GM21717 (cell line): Measurements from ENCODE around the gene TMEM219.

ENCODE experiments used
- ATAC-seq: cut with Tn5 transposase; IDR thresholded peaks from one replicate; pipeline ENCODE4 v1.9.1; 2021; ENCODE audit warnings: mild to moderate bottlenecking, moderate library complexity; ENCODE audit not compliant: unreplicated experiment

The TMEM219 gene

DNA sequence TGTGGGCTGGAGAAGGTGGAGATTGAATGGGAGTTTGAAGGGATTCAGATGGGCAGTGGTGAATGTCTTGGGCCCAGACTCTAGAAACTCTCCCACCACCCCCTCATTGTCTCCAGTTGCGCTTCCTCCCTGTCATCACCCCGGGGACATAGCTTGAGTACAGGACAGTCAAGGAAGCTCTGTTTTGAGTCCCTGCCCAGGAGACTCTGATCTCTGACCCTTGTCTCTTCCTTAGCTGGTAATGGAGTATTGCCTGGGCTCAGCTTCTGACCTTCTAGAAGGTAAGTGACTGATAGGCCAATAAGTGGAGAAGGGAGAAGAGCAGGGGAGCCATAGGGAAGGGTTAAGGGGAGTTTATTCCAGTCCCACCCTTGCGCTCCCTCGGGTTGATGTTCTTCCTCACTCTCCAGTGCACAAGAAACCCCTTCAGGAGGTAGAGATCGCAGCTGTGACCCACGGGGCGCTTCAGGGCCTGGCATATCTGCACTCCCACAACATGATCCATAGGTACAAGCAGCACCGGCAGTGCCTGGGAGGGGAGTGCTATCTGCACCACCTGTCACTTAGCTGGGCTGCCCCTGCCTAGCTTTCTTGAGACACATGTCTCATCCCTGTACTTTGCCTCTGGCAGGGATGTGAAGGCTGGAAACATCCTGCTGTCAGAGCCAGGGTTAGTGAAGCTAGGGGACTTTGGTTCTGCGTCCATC is 16.8 kb downstream of the TMEM219 start:
- ATAC-seq, result no peak

DNA sequence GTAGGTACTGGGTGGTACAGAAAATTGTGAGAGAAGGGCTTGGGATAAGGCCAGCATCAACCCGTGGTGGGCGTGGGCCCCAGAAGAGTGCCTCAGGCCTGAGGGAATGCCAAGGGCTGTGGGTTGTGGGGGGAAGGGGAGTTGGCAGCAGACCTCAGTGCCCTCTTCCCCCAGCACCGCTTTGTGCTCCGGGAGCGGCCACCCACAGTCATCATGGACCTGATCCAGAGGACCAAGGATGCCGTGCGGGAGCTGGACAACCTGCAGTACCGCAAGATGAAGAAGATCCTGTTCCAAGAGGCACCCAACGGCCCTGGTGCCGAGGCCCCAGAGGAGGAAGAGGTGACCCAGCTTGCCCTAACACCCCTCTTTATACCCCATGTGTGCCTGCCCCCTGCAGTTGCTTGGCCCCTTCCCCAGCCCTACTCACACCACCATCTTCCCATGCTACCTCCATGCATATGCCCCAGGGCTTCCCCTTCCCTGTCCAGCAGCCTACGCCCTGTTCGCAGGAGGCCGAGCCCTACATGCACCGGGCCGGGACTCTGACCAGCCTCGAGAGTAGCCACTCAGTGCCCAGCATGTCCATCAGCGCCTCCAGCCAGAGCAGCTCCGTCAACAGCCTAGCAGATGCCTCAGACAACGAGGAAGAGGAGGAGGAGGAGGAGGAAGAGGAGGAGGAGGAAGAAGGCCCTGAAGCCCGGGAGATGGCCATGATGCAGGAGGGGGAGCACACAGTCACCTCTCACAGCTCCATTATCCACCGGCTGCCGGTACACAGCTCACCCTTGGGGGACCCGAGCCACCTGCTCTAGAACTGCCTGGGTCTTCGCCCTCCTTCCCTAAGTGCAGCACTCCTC is 20.9 kb downstream of the TMEM219 start:
- no peak for ATAC-seq

DNA sequence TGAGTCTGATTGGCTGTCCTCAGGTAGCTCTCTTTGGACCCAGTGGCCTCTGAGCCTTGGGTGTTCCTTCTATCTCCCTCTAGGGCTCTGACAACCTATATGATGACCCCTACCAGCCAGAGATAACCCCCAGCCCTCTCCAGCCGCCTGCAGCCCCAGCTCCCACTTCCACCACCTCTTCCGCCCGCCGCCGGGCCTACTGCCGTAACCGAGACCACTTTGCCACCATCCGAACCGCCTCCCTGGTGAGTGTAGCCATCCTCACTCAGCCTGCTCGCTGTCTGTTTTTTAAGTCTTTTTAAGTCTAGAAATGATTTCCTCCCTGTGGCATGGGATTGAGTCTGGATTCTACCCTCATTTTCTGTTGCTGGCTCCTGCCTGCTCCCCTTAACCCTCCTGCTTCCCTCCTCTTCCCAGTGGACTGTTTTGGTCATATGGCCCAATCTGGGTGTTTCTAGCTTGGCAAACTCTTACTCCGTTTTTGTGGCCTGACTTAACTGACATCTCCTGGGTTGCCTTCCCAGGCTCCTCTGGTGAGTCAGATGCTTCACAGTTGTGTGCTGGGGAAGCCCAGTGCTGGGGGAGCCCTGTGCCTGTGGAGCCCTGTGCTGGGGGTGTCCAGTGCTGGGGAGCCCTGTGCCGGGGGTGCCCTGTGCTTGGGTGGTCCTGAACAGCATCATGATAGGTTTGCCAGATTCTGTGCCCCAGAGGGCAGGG is 21.7 kb downstream of the TMEM219 start:
- no peak for ATAC-seq

DNA sequence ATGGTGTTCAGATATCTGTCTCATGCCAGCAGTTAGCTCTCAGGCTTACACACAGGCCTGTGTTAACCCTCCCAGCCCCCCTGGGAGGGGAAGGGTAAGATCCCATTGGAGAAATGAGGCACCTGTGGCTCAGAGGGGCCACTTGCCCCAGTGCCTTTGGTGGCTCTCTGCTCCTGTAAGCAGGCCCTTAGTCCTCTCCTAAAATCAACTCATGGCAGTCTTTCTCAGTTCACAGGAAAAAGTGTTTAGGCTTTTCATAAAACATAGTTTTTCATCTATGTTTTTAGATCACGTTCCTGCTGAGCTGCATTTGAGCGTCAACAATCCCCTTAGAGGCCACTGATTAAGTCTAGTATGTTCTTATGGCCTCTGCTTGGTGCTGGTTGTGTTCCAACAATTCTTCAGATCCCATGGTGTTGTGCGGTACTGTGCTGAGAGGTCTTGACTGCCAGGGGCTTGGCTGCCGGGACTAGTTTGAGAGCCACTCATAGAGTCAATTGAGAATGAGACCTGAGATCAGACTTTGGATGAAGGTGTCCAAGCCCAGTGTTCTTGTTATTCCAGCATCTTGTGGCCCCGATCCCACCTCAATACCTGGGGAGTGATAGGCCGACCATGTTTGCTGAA is 22.4 kb downstream of the TMEM219 start:
- no peak for ATAC-seq

DNA sequence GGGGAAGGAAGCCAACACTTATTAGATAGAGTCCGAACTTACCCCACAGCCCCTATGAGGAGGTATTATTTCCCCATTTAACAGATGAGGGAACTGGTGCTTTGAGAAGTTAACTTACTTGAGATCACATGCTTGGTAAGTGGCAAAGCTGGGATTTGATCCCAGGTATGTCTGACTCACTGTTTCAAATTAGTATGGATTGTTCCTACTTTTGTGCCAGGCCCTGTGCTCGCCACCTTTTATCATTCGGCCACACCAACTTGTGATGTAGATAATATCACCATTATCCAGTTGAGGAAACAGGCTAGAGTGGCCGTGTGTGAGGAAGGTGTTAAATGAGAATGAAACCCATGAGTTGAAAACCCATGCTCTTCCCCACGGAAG is 22.9 kb downstream of the TMEM219 start:
- no peak for ATAC-seq

GRCh38 chr16:29985271-29985811 is 23.5 kb downstream of the TMEM219 start:
- ATAC-seq, result no peak

- ATAC-seq, result no peak
These were observed 24.4 kb downstream of the TMEM219 start for GRCh38 chr16:29986231-29986630.

DNA sequence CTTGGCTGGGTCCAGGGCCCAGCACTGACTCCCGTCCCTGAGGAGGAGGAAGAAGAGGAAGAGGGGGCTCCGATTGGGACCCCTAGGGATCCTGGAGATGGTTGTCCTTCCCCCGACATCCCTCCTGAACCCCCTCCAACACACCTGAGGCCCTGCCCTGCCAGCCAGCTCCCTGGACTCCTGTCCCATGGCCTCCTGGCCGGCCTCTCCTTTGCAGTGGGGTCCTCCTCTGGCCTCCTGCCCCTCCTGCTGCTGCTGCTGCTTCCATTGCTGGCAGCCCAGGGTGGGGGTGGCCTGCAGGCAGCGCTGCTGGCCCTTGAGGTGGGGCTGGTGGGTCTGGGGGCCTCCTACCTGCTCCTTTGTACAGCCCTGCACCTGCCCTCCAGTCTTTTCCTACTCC is 25.1 kb downstream of the TMEM219 start:
- ATAC-seq, result no peak

- no peak for ATAC-seq
These were observed 25.6 kb downstream of the TMEM219 start for GRCh38 chr16:29987371-29988085.

GRCh38 chr16:29988346-29989075 is 26.6 kb downstream of the TMEM219 start:
- no peak for ATAC-seq

DNA sequence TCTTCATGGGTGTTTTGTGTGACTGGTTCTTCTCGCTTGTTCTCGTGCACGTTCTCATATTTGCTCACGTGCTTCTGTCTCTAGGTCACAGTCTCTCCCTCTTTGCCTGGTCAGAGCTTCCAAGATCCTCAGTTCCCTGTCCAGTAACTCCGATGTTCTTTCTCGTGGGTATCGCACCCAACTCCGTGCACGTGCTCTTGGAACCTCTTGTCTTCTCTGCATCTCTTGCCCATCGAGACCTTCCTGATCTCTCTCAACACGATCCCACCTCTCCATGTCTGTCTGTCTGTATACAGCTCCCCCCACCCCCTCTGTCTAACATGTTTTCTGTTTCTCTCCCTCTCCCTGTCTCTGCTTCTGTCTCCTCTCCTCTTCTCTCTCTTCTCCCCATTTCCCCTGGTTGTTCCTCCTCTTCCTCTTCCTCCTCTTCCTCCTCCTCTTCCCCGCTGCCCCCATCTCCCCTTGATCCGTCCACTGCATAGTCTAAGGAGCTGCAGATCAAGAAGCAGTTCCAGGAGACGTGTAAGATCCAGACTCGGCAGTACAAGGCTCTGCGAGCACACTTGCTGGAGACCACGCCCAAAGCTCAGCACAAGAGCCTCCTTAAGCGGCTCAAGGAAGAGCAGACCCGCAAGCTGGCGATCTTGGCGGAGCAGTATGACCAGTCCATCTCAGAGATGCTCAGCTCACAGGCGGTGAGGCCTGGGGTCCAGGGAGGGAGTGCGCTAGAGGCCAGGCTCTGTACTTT is 27.4 kb downstream of the TMEM219 start:
- ATAC-seq, result no peak

DNA sequence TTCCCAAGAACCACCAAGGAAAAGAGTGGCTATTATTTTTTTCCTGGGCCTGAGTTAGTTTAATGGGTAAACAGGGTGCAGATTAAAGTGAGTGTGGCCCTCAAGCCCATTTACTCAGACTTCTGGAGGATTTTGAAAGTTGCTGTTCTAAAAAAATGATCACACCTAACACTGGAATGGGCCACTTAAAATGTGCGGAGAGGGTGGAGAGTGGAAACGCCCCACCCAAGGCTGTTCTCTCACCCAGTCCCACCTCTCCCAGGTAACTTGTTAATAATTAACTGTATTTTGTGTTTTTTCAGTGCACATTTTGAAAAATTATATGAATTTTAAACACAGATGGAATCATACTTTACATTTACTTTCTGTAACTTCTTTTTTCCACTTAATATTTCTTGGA is 28.2 kb downstream of the TMEM219 start:
- ATAC-seq, result no peak

DNA sequence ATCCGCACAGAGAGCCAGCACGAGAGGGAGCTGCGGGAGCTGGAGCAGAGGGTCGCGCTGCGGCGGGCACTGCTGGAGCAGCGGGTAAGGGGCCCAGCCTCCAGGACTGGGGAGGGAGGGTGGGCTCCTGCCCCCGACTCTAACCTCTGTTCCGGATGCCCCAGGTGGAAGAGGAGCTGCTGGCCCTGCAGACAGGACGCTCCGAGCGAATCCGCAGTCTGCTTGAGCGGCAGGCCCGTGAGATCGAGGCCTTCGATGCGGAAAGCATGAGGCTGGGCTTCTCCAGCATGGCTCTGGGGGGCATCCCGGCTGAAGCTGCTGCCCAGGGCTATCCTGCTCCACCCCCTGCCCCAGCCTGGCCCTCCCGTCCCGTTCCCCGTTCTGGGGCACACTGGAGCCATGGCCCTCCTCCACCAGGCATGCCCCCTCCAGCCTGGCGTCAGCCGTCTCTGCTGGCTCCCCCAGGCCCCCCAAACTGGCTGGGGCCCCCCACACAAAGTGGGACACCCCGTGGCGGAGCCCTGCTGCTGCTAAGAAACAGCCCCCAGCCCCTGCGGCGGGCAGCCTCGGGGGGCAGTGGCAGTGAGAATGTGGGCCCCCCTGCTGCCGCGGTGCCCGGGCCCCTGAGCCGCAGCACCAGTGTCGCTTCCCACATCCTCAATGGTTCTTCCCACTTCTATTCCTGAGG is 29.1 kb downstream of the TMEM219 start:
- no peak for ATAC-seq

DNA sequence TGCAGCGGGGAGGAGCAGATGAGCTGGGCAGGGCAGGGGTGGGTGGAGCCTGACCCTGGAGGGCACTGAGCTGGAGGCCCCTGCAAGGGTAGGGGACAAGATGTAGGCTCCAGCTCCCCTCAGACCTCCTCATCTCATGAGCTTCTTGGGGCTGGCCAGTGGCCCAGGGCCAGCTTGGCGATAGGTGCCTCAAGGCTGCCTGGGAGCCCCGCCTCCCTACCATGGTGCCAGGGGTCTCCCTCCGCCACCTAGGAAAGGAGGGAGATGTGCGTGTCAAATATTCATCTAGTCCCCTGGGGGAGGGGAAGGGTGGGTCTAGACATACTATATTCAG is 29.7 kb downstream of the TMEM219 start:
- no peak for ATAC-seq

GRCh38 chr16:29992344-29992967 is 30.6 kb downstream of the TMEM219 start:
- no peak for ATAC-seq

- ATAC-seq, result no peak
These were observed 31.5 kb downstream of the TMEM219 start for GRCh38 chr16:29993191-29993902.

- no peak for ATAC-seq
These were observed 32.2 kb downstream of the TMEM219 start for GRCh38 chr16:29993903-29994599.
